Stimulated activated CD4-positive, alpha-beta T cell treated with anti-CD3 and anti-CD28 coated beads, TNF-alpha, amount 100 ng/mL, for 24 hours (primary cell): ENCODE data around the gene LRIG1.

Experiments used
- DNase-seq, 3 experiments: peaks; one replicate each; pipeline ENCODE4 v3.0.0-alpha.2; 2020; ENCODE audit warnings: low read depth in 3 of 3

LRIG1 gene

GRCh38 chr3:66402596-66403290 lies 98.1 kb downstream of the LRIG1 start:
- no peak for DNase-seq

GRCh38 chr3:66401675-66402491 lies 98.9 kb downstream of the LRIG1 start:
- DNase-seq = no peak

- DNase-seq = no peak
Observed at GRCh38 chr3:66401157-66401550, 99.7 kb downstream of the LRIG1 start.

GRCh38 chr3:66400411-66401156 lies 100.2 kb downstream of the LRIG1 start:
- DNase-seq = no peak

- no peak for DNase-seq
Observed at GRCh38 chr3:66399529-66400232, 101.1 kb downstream of the LRIG1 start.

- DNase-seq = no peak
Observed at GRCh38 chr3:66398228-66399025, 102.4 kb downstream of the LRIG1 start.

- no peak for DNase-seq
Observed at GRCh38 chr3:66397745-66398144, 103.1 kb downstream of the LRIG1 start.

- DNase-seq = no peak
Observed at GRCh38 chr3:66396888-66397287, 103.9 kb downstream of the LRIG1 start.

- DNase-seq = no peak
Observed at GRCh38 chr3:66396161-66396760, 104.6 kb downstream of the LRIG1 start.

- no peak for DNase-seq
Observed at GRCh38 chr3:66395635-66396034, 105.2 kb downstream of the LRIG1 start.

- DNase-seq = no peak
Observed at GRCh38 chr3:66394753-66395249, 106.0 kb downstream of the LRIG1 start.

GRCh38 chr3:66394019-66394752 lies 106.6 kb downstream of the LRIG1 start:
- DNase-seq = peak in 1 of 3 experiments; percentile 29

- no peak for DNase-seq
Observed at GRCh38 chr3:66393333-66394005, 107.4 kb downstream of the LRIG1 start.

- no peak for DNase-seq
Observed at GRCh38 chr3:66392966-66393332, 107.9 kb downstream of the LRIG1 start.

- no peak for DNase-seq
Observed at GRCh38 chr3:66392512-66392911, 108.3 kb downstream of the LRIG1 start.

GRCh38 chr3:66390013-66390412 lies 110.8 kb downstream of the LRIG1 start:
- no peak for DNase-seq

- DNase-seq = no peak
Observed at GRCh38 chr3:66386925-66387650, 113.7 kb downstream of the LRIG1 start.
